HG02884 (cell line): ENCODE measurements around the gene FGGY.

Experiments
- ATAC-seq: cut with Tn5 transposase; IDR thresholded peaks from one replicate; pipeline ENCODE4 v1.9.1; 2021; ENCODE audit warnings: mild to moderate bottlenecking, moderate library complexity; ENCODE audit not compliant: unreplicated experiment

FGGY gene

DNA sequence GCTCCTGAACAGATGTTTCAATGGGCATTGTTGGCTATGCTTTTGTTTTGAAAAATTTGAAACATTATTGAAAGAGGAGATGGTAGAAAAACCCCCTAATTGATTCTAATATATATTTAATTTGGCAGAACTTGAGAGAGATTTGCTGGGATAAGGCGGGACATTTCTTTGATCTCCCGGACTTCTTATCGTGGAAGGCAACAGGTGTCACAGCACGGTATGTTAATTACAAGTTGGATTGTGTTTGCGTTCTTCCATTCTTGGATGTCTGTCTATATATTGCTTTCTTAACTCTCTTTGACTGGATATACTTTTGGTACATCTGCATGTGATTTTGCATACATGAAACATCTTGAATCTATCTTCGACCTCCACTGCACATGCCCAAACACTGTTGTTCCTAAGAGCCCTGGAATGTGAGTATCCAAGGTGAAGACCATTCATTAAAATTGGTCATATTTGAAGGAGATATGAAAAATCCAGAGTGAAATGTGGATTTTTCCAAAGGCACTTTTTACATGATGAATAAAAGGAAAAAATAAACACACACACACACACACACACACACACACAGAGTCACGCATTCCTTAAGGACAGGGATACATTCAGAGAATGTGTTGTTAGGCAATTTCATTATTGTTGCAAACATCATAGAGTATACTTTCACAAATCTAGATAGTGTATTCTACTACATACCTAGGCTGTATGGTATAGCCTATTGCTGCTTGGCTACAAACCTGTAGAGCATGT is 81.9 kb downstream of the FGGY start:
- ATAC-seq, result no peak

- no peak for ATAC-seq
These were observed 82.5 kb downstream of the FGGY start for GRCh38 chr1:59379371-59379728.

- ATAC-seq, result no peak
These were observed 87.1 kb downstream of the FGGY start for GRCh38 chr1:59383963-59384362.

DNA sequence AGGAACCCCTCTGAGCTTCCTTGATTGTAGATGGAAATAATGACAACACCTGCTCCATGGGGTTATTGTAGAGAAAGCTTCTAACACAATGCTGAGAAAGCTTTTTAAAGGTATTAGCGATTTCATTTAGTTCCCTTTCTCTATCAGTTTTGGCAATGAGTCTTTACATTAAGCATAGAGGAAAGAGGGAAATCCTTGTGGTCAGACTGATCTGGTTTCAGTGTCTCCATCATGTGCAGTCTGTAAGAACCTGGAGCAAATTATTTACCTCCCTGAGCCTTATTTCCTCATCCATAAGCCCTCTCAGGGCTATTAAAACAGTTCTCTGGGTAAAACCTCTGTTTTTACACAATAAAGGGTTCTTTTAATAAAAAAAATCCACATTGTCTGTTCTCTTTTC is 87.5 kb downstream of the FGGY start:
- no peak for ATAC-seq

DNA sequence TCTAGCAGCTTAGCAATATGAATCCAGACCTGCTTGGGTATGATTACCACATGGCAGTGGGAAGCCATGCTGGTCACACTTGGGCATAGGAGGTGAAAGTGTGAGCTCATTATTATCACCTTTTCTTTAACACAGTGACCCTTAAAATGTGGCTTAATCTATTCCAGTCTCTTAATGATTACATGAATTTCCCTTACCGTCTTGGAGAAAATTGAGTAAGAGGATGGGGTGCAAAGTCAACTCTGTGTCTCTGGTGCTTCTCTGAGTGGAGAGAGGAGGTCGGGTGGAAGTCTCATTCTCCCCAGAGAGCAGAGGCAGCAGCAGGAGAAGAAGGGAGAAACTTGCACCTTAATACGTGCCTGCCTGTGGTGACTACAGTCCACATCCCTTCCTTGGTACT is 91.3 kb downstream of the FGGY start:
- ATAC-seq, result no peak

- ATAC-seq, result no peak
These were observed 93.0 kb downstream of the FGGY start for GRCh38 chr1:59389847-59390246.

- ATAC-seq, result no peak
These were observed 93.4 kb downstream of the FGGY start for GRCh38 chr1:59390307-59390706.

GRCh38 chr1:59391212-59392179 is 94.6 kb downstream of the FGGY start:
- no peak for ATAC-seq

GRCh38 chr1:59393211-59394180 is 96.6 kb downstream of the FGGY start:
- no peak for ATAC-seq

- ATAC-seq, result no peak
These were observed 98.0 kb downstream of the FGGY start for GRCh38 chr1:59394706-59395425.

DNA sequence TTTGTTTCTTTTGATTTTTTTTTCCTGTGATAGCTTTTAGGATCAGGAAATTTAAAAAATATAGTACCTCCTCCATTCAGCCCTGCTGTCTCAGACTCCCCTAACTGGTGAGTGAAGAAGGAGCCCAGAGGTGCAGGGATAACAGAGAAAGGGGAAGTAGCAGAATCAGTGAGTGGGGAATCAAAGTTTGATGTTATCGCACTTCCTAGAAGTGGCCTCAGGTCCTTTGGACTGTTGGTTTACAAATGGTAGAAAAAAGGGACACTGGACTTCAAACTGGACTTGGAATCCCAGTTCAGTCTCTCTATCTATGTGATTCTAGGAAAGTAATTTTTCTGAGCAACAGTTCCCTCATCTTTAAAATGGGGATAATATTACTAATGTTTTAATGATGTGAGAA is 99.5 kb downstream of the FGGY start:
- no peak for ATAC-seq

- no peak for ATAC-seq
These were observed 100.4 kb downstream of the FGGY start for GRCh38 chr1:59397139-59397858.

DNA sequence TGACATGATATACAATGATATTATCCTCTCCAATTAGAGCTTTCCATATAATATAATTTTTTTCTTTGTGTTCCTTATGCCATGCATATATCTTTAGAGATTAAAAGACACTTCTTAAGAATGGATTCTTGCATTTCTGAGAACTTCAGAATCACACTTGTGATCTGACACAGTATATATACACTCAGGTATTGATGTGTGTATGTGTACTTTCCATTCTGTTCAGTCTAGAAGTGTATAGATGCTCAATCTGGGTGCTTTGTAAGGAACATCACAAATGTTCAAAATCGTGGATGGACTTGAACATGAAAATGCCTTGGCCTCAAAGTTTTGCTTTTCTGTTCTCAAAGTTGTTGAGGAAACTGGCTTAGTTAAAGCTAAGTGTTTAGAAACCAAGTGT is 102.7 kb downstream of the FGGY start:
- ATAC-seq, result no peak

- no peak for ATAC-seq
These were observed 104.7 kb downstream of the FGGY start for GRCh38 chr1:59401581-59401980.

DNA sequence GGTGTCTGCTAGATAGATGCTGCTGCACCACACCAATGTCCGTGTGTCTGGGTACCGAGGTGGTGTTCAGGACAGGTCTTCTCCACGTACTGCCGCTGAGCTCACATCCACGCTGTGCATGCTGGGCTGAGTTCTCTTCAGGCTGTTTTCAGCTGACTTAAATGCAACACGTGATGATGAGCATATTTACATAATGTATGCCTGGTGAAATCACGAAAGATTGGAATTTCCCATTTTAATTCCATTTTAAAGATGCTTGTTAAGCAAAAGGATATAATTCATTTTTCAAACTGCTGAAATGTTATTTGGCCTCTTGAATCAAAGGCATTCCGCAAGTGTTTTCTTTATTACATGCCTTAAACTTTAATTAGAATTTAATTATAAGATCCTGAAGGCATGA is 107.9 kb downstream of the FGGY start:
- ATAC-seq, result no peak

DNA sequence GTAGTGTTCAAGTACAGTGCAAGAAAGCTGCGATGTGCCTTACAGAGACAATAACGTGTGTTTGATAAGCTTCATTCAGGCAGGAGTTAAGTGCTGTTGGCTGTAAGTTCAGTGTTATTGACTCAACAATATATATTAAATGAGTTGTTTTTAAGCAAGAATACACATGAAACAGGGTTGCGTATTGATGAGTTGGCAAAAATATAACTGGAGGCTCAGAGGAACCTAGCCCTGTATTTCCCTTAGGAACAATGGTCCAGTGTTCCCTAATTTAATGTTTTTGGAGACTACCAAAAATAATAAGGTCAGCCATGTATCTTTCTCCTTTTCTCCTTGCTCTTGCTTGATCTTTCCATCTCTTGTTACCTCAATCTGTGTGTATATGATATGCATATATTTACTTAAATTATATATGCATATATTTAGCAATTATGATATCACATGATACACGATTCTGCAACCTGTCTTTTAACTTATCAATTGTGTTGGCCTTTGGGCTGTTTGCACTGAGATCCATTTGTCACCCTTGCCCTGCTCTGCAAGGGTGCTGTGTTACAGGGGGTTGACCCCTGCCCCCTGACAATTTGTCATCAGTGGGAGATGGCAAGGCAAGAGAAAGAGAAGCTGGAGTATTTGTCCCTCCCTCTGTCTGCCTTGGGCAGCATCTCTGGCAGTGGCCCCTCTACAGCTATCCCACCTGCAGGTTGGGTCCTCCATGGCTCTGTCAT is 109.7 kb downstream of the FGGY start:
- no peak for ATAC-seq

GRCh38 chr1:59408608-59409240 is 111.8 kb downstream of the FGGY start:
- ATAC-seq, result no peak

GRCh38 chr1:59409549-59409948 is 112.7 kb downstream of the FGGY start:
- no peak for ATAC-seq

DNA sequence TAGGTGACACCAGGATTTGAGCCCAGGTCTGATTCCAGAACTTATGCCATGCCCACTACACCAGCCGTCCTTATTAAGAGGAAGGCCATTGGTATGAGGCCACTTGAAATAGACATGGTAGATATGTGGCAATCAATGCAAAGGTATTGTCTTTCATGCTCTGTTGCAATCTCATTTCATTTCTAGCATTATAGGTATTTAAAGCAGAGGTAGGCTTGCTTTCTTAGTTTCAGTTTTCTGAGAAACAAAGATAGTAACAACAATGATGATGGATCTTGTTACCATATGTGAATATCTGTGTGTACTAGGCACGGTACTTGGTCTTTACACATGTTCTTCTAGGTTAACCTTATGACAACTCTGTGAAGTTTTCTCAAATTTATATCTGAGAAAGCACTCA is 113.1 kb downstream of the FGGY start:
- ATAC-seq, result no peak
